Heart right ventricle (tissue), 16 donors: ENCODE results near the gene RRP8. TPM values are rescaled to one million over a fixed set of nuclear protein-coding genes. Genes with fewer than 3 reads are reported as not detected.
A peak's percentile ranks its signal among the peaks of the same experiment; 100 is the strongest.

Experiments
- ATAC-seq, 8 donors: fragments of 200-7000 bp; cut with Tn5 transposase; one replicate each; pipeline ENCODE4 v1.9.1; 2020; ENCODE audit warnings: mild to moderate bottlenecking in 8 of 8, moderate library complexity in 8 of 8, moderate number of reproducible peaks in 1 of 8
- DNase-seq, 2 donors: peaks; one replicate each; pipeline ENCODE4 v3.0.0-alpha.2; 2020
- H3K27ac ChIP-seq, 10 donors: fragments of 200-600 bp; sonication (generic) in 2 of 10; one replicate each; pipeline versions ENCODE4 v1.5.0 to v1.8.0; 2020 to 2022; ENCODE audit warnings: mild to moderate bottlenecking in 3 of 10
- H3K27me3 ChIP-seq, 7 donors: fragments of 200-600 bp; one replicate each; pipeline ENCODE4 v1.8.0; 2021 to 2022; ENCODE audit warnings: mild to moderate bottlenecking in 2 of 7
- H3K36me3 ChIP-seq, 9 donors: fragments of 200-600 bp; sonication (generic) in 1 of 9; one replicate each; pipeline versions ENCODE4 v1.5.0 to v1.8.0; 2020 to 2022; ENCODE audit warnings: mild to moderate bottlenecking in 2 of 9
- H3K4me1 ChIP-seq, 9 donors: fragments of 200-600 bp; sonication (generic) in 1 of 9; one replicate each; pipeline versions ENCODE4 v1.5.0 to v1.8.0; 2020 to 2022; ENCODE audit warnings: mild to moderate bottlenecking in 4 of 9
- H3K4me3 ChIP-seq, 10 donors: fragments of 200-600 bp; sonication (generic) in 2 of 10; one replicate each; pipeline versions ENCODE4 v1.5.0 to v1.8.0; 2020 to 2022; ENCODE audit warnings: mild to moderate bottlenecking in 7 of 10, moderate library complexity in 2 of 10
- H3K9me3 ChIP-seq, 11 donors: fragments of 200-600 bp in 10 of 11; sonication (generic) in 2 of 11; one replicate each; pipeline versions ENCODE4 v1.5.0 to v1.8.0; 2013 to 2022; ENCODE audit warnings: mild to moderate bottlenecking in 2 of 11, control low read depth in 1 of 11, moderate library complexity in 1 of 11
- WGBS, 2 donors: extraction: QIAGEN DNeasy Blood & Tissue Kit; methylation state at CpG; one replicate each; pipeline ENCODE4 v1.1.7; 2013; ENCODE audit warnings: inconsistent platforms in 1 of 2; 5-methylcytosine and 5-hydroxymethylcytosine counted together
- intact Hi-C, 10 donors: fragments of 100-400 bp; cut with DNase I; formaldehyde crosslinking; loops; one replicate each; pipeline versions ENCODE4 v1.11.1 to v1.14.2; 2022
- polyA plus RNA-seq, 2 donors: library from polyadenylated mRNA; stranded (reverse); fragments of 200-250 nt; gene quantifications; one replicate each; pipeline ENCODE4 v1.2.3, GENCODE V29; 2013
- total RNA-seq, 10 donors: library from RNA; stranded (reverse); fragmentation: NEBNext Ultra II Directional in 3 of 10; extraction: Animal tissue kit (Norgen Biotek cat#: 25700) in 3 of 10; gene quantifications; one replicate each; pipeline versions ENCODE4 v1.2.1 to v1.2.4, GENCODE V29; 2021 to 2023
- TF ChIP-seq, protein P1 (sequence below), 9 donors: fragments of 200-600 bp; sonication (generic) in 2 of 9; IDR thresholded peaks; one replicate each; pipeline versions ENCODE4 v1.5.0 to v1.8.0; 2021 to 2022; ENCODE audit warnings: antibody characterized with exemption in 9 of 9, mild to moderate bottlenecking in 5 of 9, moderate library complexity in 1 of 9
- donor health status: Arrhythmogenic right ventricular cardiomyopathy.
- donor health status: ischemic (EF 13 %, LVEDD 7.1; RV severe dilation, severe dysfunction).
- donor health status: healthy with polysubstance abuse.
- donor health status: DM: no; HTN: yes; CAD: no.
- donor health status: DM: no; HTN: no; CAD: no.
- donor health status: ischemic (EF 25% LVEDD 6.9; RV normal size, moderate dysfunction).
- donor health status: ischemic (EF 25% LVEDD 5.7; RV mildly dilated, moderate dysfunction).
- donor health status: healthy.
- donor health status: DM: yes; HTN: yes; CAD: no.
- donor health status: Ischemic cardiomyopathy.
- donor health status: ischemic (EF 35%, LVEDD 5.7; RV mildly dilated, moderate dysfunction).
- donor health status: nonischemic (EF 11% LVEDD 7.7; RV severe dilation, severe dysfunction).
- donor health status: DM: yes; HTN: yes; CAD: no.
- donor health status: PGD.
- donor health status: ischemic (EF 29% LVEDD 5.4; RV normal size, mild dysfunction).
- donor health status: nonischemic (EF 23%, LVEDD 6.1; RV moderate dilation, normal function).

RRP8 gene
- total and polyA plus RNA-seq, 12 donors = 12.1 to 23.3 (median 20.5) TPM

GRCh38 chr11:6547177-6547576, 56.2 kb downstream of the RRP8 start:
- Histone ChIP-seq H3K36me3 (peaks cover 0 to 30% (median 4%) of the 10 kb centered on the region in 9 donors), H3K27ac (no peak overlapping the region), H3K4me3 (no peak overlapping the region), H3K4me1 (peaks cover 0 to 21% (median 0%) of the 10 kb centered on the region in 9 donors), H3K9me3 (no peaks in the 10 kb centered on the region), H3K27me3 (no peaks in the 10 kb centered on the region)
- 95 to 97% methylated on average over 6 of the region's 6 CpGs for WGBS, 2 donors
- intact Hi-C loops = loop anchor here in 1 of 10 donors (5.0 kb wide), 1 partner anchor 55 kb away; the partner anchor contains the start of genes ILK and RRP8
- ATAC-seq (peak in 1 of 8 donors; percentile 12), DNase-seq (no peak)
- TF ChIP-seq, protein P1, sequence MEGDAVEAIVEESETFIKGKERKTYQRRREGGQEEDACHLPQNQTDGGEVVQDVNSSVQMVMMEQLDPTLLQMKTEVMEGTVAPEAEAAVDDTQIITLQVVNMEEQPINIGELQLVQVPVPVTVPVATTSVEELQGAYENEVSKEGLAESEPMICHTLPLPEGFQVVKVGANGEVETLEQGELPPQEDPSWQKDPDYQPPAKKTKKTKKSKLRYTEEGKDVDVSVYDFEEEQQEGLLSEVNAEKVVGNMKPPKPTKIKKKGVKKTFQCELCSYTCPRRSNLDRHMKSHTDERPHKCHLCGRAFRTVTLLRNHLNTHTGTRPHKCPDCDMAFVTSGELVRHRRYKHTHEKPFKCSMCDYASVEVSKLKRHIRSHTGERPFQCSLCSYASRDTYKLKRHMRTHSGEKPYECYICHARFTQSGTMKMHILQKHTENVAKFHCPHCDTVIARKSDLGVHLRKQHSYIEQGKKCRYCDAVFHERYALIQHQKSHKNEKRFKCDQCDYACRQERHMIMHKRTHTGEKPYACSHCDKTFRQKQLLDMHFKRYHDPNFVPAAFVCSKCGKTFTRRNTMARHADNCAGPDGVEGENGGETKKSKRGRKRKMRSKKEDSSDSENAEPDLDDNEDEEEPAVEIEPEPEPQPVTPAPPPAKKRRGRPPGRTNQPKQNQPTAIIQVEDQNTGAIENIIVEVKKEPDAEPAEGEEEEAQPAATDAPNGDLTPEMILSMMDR (IDR thresholded peaks at IDR 0.05) = no peak

- intact Hi-C loops = loop anchor here in 1 of 10 donors (5.0 kb wide), 1 partner anchor 56 kb away; the partner anchor contains the start of genes ILK and RRP8
- H3K36me3 ChIP-seq = peaks cover 0 to 30% (median 4%) of the 10 kb centered on the region in 9 donors
Observed at GRCh38 chr11:6546735-6547134, 56.7 kb downstream of the RRP8 start.

GRCh38 chr11:6545917-6546605, 57.4 kb downstream of the RRP8 start:
- Histone ChIP-seq H3K4me3 (no peak overlapping the region), H3K9me3 (no peaks in the 10 kb centered on the region), H3K36me3 (peaks cover 0 to 30% (median 4%) of the 10 kb centered on the region in 9 donors), H3K27ac (peak overlapping the region in 2 of 10 donors; percentile 9 to 38), H3K27me3 (no peaks in the 10 kb centered on the region), H3K4me1 (peaks cover 0 to 21% (median 0%) of the 10 kb centered on the region in 9 donors)
- WGBS, 2 donors = 72 to 78% methylated on average over 14 of the region's 14 CpGs
- ATAC-seq (peak; percentile 79 to 95 (median 88)), DNase-seq (peak; percentile 44 to 57)
- intact Hi-C loops = loop anchor here in 1 of 10 donors (5.0 kb wide), 1 partner anchor 56 kb away; the partner anchor contains the start of genes ILK and RRP8
- TF ChIP-seq, protein P1 (IDR thresholded peaks at IDR 0.05) = no peak

More at GRCh38 chr11:6546735-6547134, 56.7 kb downstream of the RRP8 start:
- H3K9me3 ChIP-seq = no peaks in the 10 kb centered on the region
- peaks cover 0 to 21% (median 0%) of the 10 kb centered on the region in 9 donors for H3K4me1 ChIP-seq
- peak overlapping the region in 1 of 10 donors; percentile 32 for H3K27ac ChIP-seq
- DNase-seq (no peak), ATAC-seq (peak in 3 of 8 donors; percentile 4 to 8 (median 6))
- WGBS, 2 donors = 93 to 95% methylated on average over 8 of the region's 8 CpGs
- H3K4me3 ChIP-seq = no peak overlapping the region
- H3K27me3 ChIP-seq = no peaks in the 10 kb centered on the region
- TF ChIP-seq, protein P1 (IDR thresholded peaks at IDR 0.05) = no peak

Other genes starting within 250 kb of the RRP8 start
- 10 to 100 TPM; 57.4 to 88.1 (median 67.6) TPM for gene SMPD1, start 213.1 kb downstream of the RRP8 start, total RNA-seq
- gene SMPD1, start 213.1 kb downstream of the RRP8 start, polyA plus RNA-seq = 10 to 100 TPM; 53.8 to 62.1 TPM
- 10 to 100 TPM; 54.3 to 93.3 (median 65.2) TPM for gene APBB1, start 184.5 kb downstream of the RRP8 start, total RNA-seq
- gene APBB1, start 184.5 kb downstream of the RRP8 start, polyA plus RNA-seq = 10 to 100 TPM; 86.1 to 90.6 TPM
- under 1 TPM in 5 of 10 donors, not detected in 5; 0.33 to 0.55 (median 0.40) TPM for gene HPX, start 162.6 kb downstream of the RRP8 start, total RNA-seq
- gene HPX, start 162.6 kb downstream of the RRP8 start, polyA plus RNA-seq = under 1 TPM; 0.22 to 0.73 TPM
- 10 to 100 TPM in 3 of 10 donors, 1 to 10 TPM in 7; 6.3 to 12.7 (median 8.7) TPM for gene TRIM3, start 129.7 kb downstream of the RRP8 start, total RNA-seq
- 10 to 100 TPM; 14.5 to 14.6 TPM for gene TRIM3, start 129.7 kb downstream of the RRP8 start, polyA plus RNA-seq
- 10 to 100 TPM; 12.4 to 23.0 (median 14.8) TPM for gene ARFIP2, start 122.3 kb downstream of the RRP8 start, total RNA-seq
- 10 to 100 TPM; 16.2 to 36.8 TPM for gene ARFIP2, start 122.3 kb downstream of the RRP8 start, polyA plus RNA-seq
- gene TIMM10B, start 122.1 kb downstream of the RRP8 start, total RNA-seq = 10 to 100 TPM; 13.8 to 21.6 (median 17.5) TPM
- gene TIMM10B, start 122.1 kb downstream of the RRP8 start, polyA plus RNA-seq = 10 to 100 TPM; 10.0 to 16.3 TPM
- 1 to 10 TPM; 3.4 to 7.8 (median 6.5) TPM for gene DNHD1, start 106.3 kb downstream of the RRP8 start, total RNA-seq
- 10 to 100 TPM in 1 of 2 donors, 1 to 10 TPM in 1; 1.7 to 13.8 TPM for gene DNHD1, start 106.3 kb downstream of the RRP8 start, polyA plus RNA-seq
- 100 to 1,000 TPM; 150 to 247 (median 204) TPM for gene ILK, start 158 bp upstream of the RRP8 start, total RNA-seq
- 100 to 1,000 TPM; 213 to 244 TPM for gene ILK, start 158 bp upstream of the RRP8 start, polyA plus RNA-seq
- 100 to 1,000 TPM in 1 of 10 donors, 10 to 100 TPM in 9; 78.0 to 101 (median 89.7) TPM for gene TAF10, start 8.6 kb upstream of the RRP8 start, total RNA-seq
- 100 to 1,000 TPM in 1 of 2 donors, 10 to 100 TPM in 1; 93.3 to 254 TPM for gene TAF10, start 8.6 kb upstream of the RRP8 start, polyA plus RNA-seq
- gene TPP1, start 15.8 kb upstream of the RRP8 start, total RNA-seq = 100 to 1,000 TPM in 2 of 10 donors, 10 to 100 TPM in 8; 56.3 to 132 (median 72.6) TPM
- 10 to 100 TPM; 31.9 to 34.6 TPM for gene TPP1, start 15.8 kb upstream of the RRP8 start, polyA plus RNA-seq
- gene DCHS1, start 52.2 kb upstream of the RRP8 start, total RNA-seq = 10 to 100 TPM in 3 of 10 donors, 1 to 10 TPM in 7; 7.1 to 12.4 (median 8.7) TPM
- gene DCHS1, start 52.2 kb upstream of the RRP8 start, polyA plus RNA-seq = 1 to 10 TPM; 4.1 to 6.7 TPM
- gene MRPL17, start 79.7 kb upstream of the RRP8 start, total RNA-seq = 10 to 100 TPM; 36.7 to 61.4 (median 45.5) TPM
- gene MRPL17, start 79.7 kb upstream of the RRP8 start, polyA plus RNA-seq = 10 to 100 TPM; 55.2 to 69.1 TPM
- gene OR2AG2, start 168.4 kb upstream of the RRP8 start, total RNA-seq = not detected
- not detected for gene OR2AG2, start 168.4 kb upstream of the RRP8 start, polyA plus RNA-seq
- gene OR2AG1, start 179.4 kb upstream of the RRP8 start, total RNA-seq = not detected
- not detected for gene OR2AG1, start 179.4 kb upstream of the RRP8 start, polyA plus RNA-seq
- not detected for gene OR6A2, start 196.1 kb upstream of the RRP8 start, total RNA-seq
- not detected for gene OR6A2, start 196.1 kb upstream of the RRP8 start, polyA plus RNA-seq
- not detected for gene OR10A5, start 242.1 kb upstream of the RRP8 start, total RNA-seq
- gene OR10A5, start 242.1 kb upstream of the RRP8 start, polyA plus RNA-seq = not detected